IMR-90 (cell line): ENCODE measurements around the gene TSNAXIP1. TPM values are rescaled to one million over a fixed set of nuclear protein-coding genes. Genes with fewer than 3 reads are reported as not detected.

Experiments
- ATAC-seq: fragments of 200-7000 bp; cut with Tn5 transposase; 2 replicates; pipeline ENCODE4 v1.9.1; 2020; ENCODE audit warnings: low read depth, mild to moderate bottlenecking, moderate library complexity
- BruUV-seq: library from RNA; stranded (reverse); fragments of 400-500 nt; replicated peaks from 2 replicates; lab custom pipeline; 2021; lab: Mats Ljungman, UMichigan
- CTCF ChIA-PET: fragments of 300-600 bp; formaldehyde crosslinking; extraction: SDS; loops from one replicate; lab custom pipeline; 2021; ENCODE audit warnings: antibody characterized with exemption; lab: Yijun Ruan, JAX
- POLR2A ChIA-PET: fragments of 300-600 bp; sonication (Branson Sonifier 250); formaldehyde crosslinking; loops from one replicate; lab custom pipeline; 2022; ENCODE audit warnings: antibody characterized with exemption; ENCODE audit not compliant: unreplicated experiment; lab: Charles Lee
- DNase-seq: peaks from one replicate; pipeline ENCODE4 v3.0.0; 2013
- H2AFZ ChIP-seq: replicated peaks from 2 replicates; pipeline ENCODE3; 2013; ENCODE audit warnings: low read length, mild to moderate bottlenecking; ENCODE audit not compliant: poor library complexity
- H2AK5ac ChIP-seq: 2 replicates; pipeline ENCODE4 v1.6.1; 2013; ENCODE audit warnings: low read depth, low read length, inconsistent platforms
- H2AK9ac ChIP-seq: replicated peaks from 2 replicates; pipeline ENCODE3; 2013; ENCODE audit warnings: mild to moderate bottlenecking, low read depth, low read length, moderate library complexity; ENCODE audit not compliant: poor library complexity
- H2BK120ac ChIP-seq: 2 replicates; pipeline ENCODE4 v1.6.1; 2013; ENCODE audit warnings: low read depth, low read length, inconsistent platforms
- H2BK15ac ChIP-seq: 3 replicates; pipeline ENCODE4 v1.6.1; 2013; ENCODE audit warnings: low read depth, low read length, inconsistent platforms
- H2BK20ac ChIP-seq: 2 replicates; pipeline ENCODE4 v1.6.1; 2013; ENCODE audit warnings: low read depth, mild to moderate bottlenecking, inconsistent platforms, low read length, moderate library complexity
- H2BK5ac ChIP-seq: 2 replicates; pipeline ENCODE4 v1.6.1; 2013; ENCODE audit warnings: mild to moderate bottlenecking, low read depth, low read length, inconsistent platforms; ENCODE audit not compliant: poor library complexity, severe bottlenecking
- H3K14ac ChIP-seq: replicated peaks from 2 replicates; pipeline ENCODE4 v1.6.1; 2013; ENCODE audit warnings: low read depth, low read length, inconsistent platforms
- H3K18ac ChIP-seq: 2 replicates; pipeline ENCODE4 v1.6.1; 2013; ENCODE audit warnings: low read depth, low read length, control low read depth
- H3K23ac ChIP-seq: 2 replicates; pipeline ENCODE4 v1.6.1; 2013; ENCODE audit warnings: low read depth, low read length, inconsistent platforms
- H3K27ac ChIP-seq: 2 replicates; pipeline ENCODE4 v1.5.1; 2013; ENCODE audit warnings: mild to moderate bottlenecking, control low read depth, low read length; ENCODE audit not compliant: insufficient read depth
- H3K27me3 ChIP-seq: 2 replicates; pipeline ENCODE4 v1.6.1; 2013; ENCODE audit warnings: low read length; ENCODE audit not compliant: control insufficient read depth, insufficient read depth
- H3K36me3 ChIP-seq: 2 replicates; pipeline ENCODE4 v1.6.1; 2013; ENCODE audit warnings: low read length, mixed read lengths; ENCODE audit not compliant: control insufficient read depth, insufficient read depth
- H3K4ac ChIP-seq: 2 replicates; pipeline ENCODE4 v1.6.1; 2013; ENCODE audit warnings: low read depth, low read length, inconsistent platforms
- H3K4me1 ChIP-seq: 2 replicates; pipeline ENCODE4 v1.6.1; 2013; ENCODE audit warnings: low read length, mixed read lengths; ENCODE audit not compliant: control insufficient read depth, insufficient read depth
- H3K4me2 ChIP-seq: 2 replicates; pipeline ENCODE4 v1.6.1; 2013; ENCODE audit warnings: low read depth, mild to moderate bottlenecking, control low read depth, low read length, moderate library complexity
- H3K4me3 ChIP-seq: 2 replicates; pipeline ENCODE4 v1.5.1; 2013; ENCODE audit warnings: low read depth, mild to moderate bottlenecking, control low read depth, low read length, moderate library complexity; ENCODE audit not compliant: insufficient read depth
- H3K56ac ChIP-seq: 2 replicates; pipeline ENCODE4 v1.6.1; 2013; ENCODE audit warnings: low read length, inconsistent platforms; ENCODE audit not compliant: insufficient read depth; ENCODE audit errors: extremely low read depth
- H3K79me1 ChIP-seq, 2 experiments: 2 replicates each; pipeline ENCODE4 v1.6.1; 2013; ENCODE audit warnings: low read length in 2 of 2, inconsistent platforms in 1 of 2, low read depth in 1 of 2
- H3K9ac ChIP-seq: 2 replicates; pipeline ENCODE4 v1.6.1; 2013; ENCODE audit warnings: low read depth, low read length, control low read depth
- H3K9me1 ChIP-seq: 2 replicates; pipeline ENCODE4 v1.6.1; 2013; ENCODE audit warnings: low read length, inconsistent platforms; ENCODE audit not compliant: insufficient read depth
- H3K9me3 ChIP-seq: 2 replicates; pipeline ENCODE4 v1.6.1; 2013; ENCODE audit warnings: low read length; ENCODE audit not compliant: control insufficient read depth, insufficient read depth
- H4K20me1 ChIP-seq: 2 replicates; pipeline ENCODE4 v1.6.1; 2013; ENCODE audit warnings: low read length, inconsistent platforms; ENCODE audit not compliant: insufficient read depth
- H4K5ac ChIP-seq: 2 replicates; pipeline ENCODE4 v1.6.1; 2013; ENCODE audit warnings: mild to moderate bottlenecking, low read depth, low read length, control low read depth
- H4K8ac ChIP-seq, 2 experiments: 2 replicates each; pipeline ENCODE4 v1.6.1; 2013; ENCODE audit warnings: low read depth in 2 of 2, low read length in 2 of 2, control low read depth in 1 of 2, inconsistent platforms in 1 of 2
- H4K91ac ChIP-seq: 2 replicates; pipeline ENCODE4 v1.6.1; 2013; ENCODE audit warnings: low read depth, low read length, inconsistent platforms; ENCODE audit not compliant: insufficient read depth
- CEBPB ChIP-seq: IDR thresholded peaks from 2 replicates; pipeline ENCODE4 v1.6.1; 2012; ENCODE audit warnings: low read depth, low read length, improper control_type of control experiment
- CHD1 ChIP-seq: IDR thresholded peaks from 2 replicates; pipeline ENCODE4 v1.6.1; 2012; ENCODE audit warnings: low read depth, low read length, improper control_type of control experiment
- MAFK ChIP-seq: IDR thresholded peaks from 2 replicates; pipeline ENCODE4 v1.6.1; 2012; ENCODE audit warnings: low read depth, low read length, improper control_type of control experiment
- MAZ ChIP-seq: IDR thresholded peaks from 2 replicates; pipeline ENCODE4 v1.6.1; 2012; ENCODE audit warnings: low read depth, mild to moderate bottlenecking, low read length, improper control_type of control experiment, moderate library complexity, borderline replicate concordance
- MXI1 ChIP-seq: IDR thresholded peaks from 2 replicates; pipeline ENCODE4 v1.6.1; 2012; ENCODE audit warnings: low read depth, mild to moderate bottlenecking, low read length, moderate library complexity, borderline replicate concordance
- POLR2A ChIP-seq: IDR thresholded peaks from 2 replicates; pipeline ENCODE4 v1.6.1; 2012; ENCODE audit warnings: mild to moderate bottlenecking, low read depth, low read length
- USF2 ChIP-seq: fragments of 150-350 bp; IDR thresholded peaks from 2 replicates; pipeline ENCODE4 v1.6.1; 2017; ENCODE audit warnings: mild to moderate bottlenecking, antibody characterized with exemption, low read length, low read depth
- WGBS, 2 experiments: methylation state at CpG; one replicate each; pipeline versions ENCODE4 v1.1.5 to v1.1.7; 2013; ENCODE audit warnings: missing lambda C conversion rate in 2 of 2; ENCODE audit not compliant: insufficient read length in 1 of 2; ENCODE audit errors: extremely low coverage in 2 of 2; 5-methylcytosine and 5-hydroxymethylcytosine counted together
- dilution Hi-C: fragments of 300-500 bp; cut with HindIII; formaldehyde crosslinking; loops from one replicate; pipeline ENCODE4 v1.14.3; 2018; ENCODE audit warnings: low sequenced_read_pairs; ENCODE audit not compliant: unreplicated experiment
- in situ Hi-C: fragments of 300-500 bp; cut with MboI; formaldehyde crosslinking; loops from 3 replicates; pipeline ENCODE4 v1.14.3; 2019; ENCODE audit warnings: low sequenced_read_pairs, inconsistent platforms, mixed read lengths
- intact Hi-C: fragments of 100-400 bp; cut with micrococcal nuclease; formaldehyde crosslinking; loops from 2 replicates; pipeline ENCODE4 v1.10.0; 2022
- polyA plus RNA-seq, 3 experiments: library from polyadenylated mRNA; depleted of rRNA; stranded (reverse); fragments of >200 nt; gene quantifications; 2 replicates each; pipeline ENCODE4 v1.2.3, GENCODE V29; 2012; ENCODE audit warnings: low replicate concordance in 1 of 3
- total RNA-seq: library from RNA; depleted of rRNA; stranded (reverse); fragments of >200 nt; gene quantifications from 2 replicates; pipeline ENCODE4 v1.2.3, GENCODE V29; 2012

TSNAXIP1 gene
- total and polyA plus RNA-seq, 2 of the 4 experiments (the other 2 are of a cell fraction) = 0.72 to 1.4 TPM

GRCh38 chr16:67828651-67829050 is 22.0 kb downstream of the TSNAXIP1 start:
- Histone ChIP-seq H2BK15ac (no peak overlapping the region), H2BK20ac (no peak overlapping the region), H3K4me1 (peaks cover 2% of the 10 kb centered on the region), H3K27me3 (no peaks in the 10 kb centered on the region), H3K23ac (no peak overlapping the region), H3K9ac (no peak overlapping the region), H4K20me1 (no peaks in the 10 kb centered on the region), H3K9me1 (peaks cover 7% of the 10 kb centered on the region), H3K56ac (no peak overlapping the region), H2BK5ac (no peak overlapping the region), H4K8ac (no peak overlapping the region), H3K18ac (no peak overlapping the region), H2AK5ac (no peak overlapping the region), H3K36me3 (peaks cover 55% of the 10 kb centered on the region), H2AFZ (no peak overlapping the region), H3K4me2 (no peak overlapping the region), H4K91ac (no peak overlapping the region), H3K4me3 (no peak overlapping the region), H3K14ac (no peak overlapping the region), H2AK9ac (no peak overlapping the region), H4K5ac (no peak overlapping the region), H2BK120ac (no peak overlapping the region), H3K27ac (no peak overlapping the region), H3K9me3 (no peaks in the 10 kb centered on the region), H3K79me1 (peaks cover 6 to 33% of the 10 kb centered on the region in 2 experiments; a peak in 3 of 4 replicates), H3K4ac (no peak overlapping the region)
- ChIA-PET CTCF (interaction anchor here (1.5 kb wide), 1 partner anchor 12 kb away, joined by 7 read pairs; no protein-coding TSS in a partner anchor), POLR2A (no interaction called here)
- no CpG with 5 or more reads among the region's 4 CpGs for WGBS, 2 experiments
- TF ChIP-seq USF2 (no peak), CEBPB (no peak), MAZ (no peak), MAFK (no peak), CHD1 (no peak), MXI1 (no peak), POLR2A (no peak)
- DNase-seq = no peak
- dilution Hi-C loops (no loop called here), in situ Hi-C loops (no loop called here), intact Hi-C loops (no loop called here)
- ATAC-seq = no peak
- BruUV-seq = no TSS peak
